GM15510 (cell line): ENCODE results near the gene PITPNC1.

Experiments
- POLR2A ChIP-seq: IDR thresholded peaks from 3 replicates; pipeline ENCODE4 v1.6.1; 2011; ENCODE audit warnings: borderline replicate concordance; ENCODE audit not compliant: insufficient read length; ENCODE audit errors: extremely low read depth

PITPNC1 gene

DNA sequence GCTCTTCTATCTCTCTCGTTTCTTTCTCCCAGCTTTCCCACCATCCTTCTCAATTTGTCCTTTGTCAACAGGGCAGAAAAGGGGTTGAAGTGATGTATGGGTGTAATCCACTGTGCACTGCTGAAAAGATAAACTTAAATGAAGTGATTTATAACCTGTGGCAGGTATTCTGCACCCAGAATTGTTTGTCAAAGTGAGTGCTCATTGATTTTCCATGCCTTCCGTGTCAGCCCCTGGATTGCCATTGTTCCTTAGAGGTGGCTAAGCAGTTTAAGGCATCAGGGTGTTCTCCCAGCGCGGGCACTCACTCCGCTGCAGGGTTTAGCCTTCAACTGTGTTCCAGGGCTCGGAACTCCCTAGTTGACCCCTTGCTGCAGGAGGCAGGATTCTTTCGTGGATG lies 82.9 kb downstream of the PITPNC1 start:
- TF ChIP-seq POLR2A, result no peak

DNA sequence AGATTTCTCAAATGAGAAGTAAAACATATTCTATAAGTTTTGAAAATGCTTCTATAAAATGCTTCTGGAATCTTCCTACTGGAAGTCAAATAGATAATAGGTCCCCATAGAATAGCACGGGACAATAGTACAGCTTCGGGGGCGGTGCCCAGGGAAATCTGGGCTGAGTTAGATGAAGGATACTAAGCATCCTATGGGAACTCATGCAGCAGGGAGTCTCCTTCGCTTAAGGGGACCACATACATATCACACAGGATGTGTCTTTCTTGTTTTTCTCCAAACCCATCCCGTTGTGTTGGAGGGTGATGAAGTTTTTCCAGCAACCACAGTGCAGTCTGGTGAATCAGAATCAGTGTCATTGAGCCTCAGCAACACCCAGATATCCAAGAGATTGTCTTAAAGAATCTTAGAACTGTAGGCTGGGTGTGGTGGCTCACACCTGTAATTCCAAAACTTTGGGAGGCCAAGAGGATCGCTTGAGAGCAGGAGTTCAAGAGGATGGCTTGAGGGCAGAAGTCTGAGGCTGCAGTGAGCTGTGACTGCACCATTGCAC lies 84.2 kb downstream of the PITPNC1 start:
- no peak for TF ChIP-seq POLR2A

DNA sequence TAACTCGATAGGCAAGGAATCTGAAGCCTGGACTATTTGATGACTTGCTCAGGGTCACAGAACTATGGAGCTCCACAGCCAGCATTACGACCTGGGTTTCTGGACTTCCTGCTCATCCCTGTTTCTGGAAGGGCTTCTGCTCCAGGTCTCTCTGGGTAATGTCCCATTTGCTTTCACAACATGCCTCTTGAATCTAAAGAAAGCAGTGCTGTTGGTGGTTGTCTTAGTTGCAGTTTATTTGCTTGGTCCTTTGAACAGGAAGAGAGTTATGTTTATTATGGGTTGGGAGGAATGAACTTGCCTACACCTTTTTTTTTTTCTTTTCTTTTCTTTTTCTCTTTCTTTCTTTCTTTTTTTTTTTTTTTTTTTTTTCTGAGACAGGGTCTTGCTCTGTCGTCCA lies 84.8 kb downstream of the PITPNC1 start:
- TF ChIP-seq POLR2A, result no peak

DNA sequence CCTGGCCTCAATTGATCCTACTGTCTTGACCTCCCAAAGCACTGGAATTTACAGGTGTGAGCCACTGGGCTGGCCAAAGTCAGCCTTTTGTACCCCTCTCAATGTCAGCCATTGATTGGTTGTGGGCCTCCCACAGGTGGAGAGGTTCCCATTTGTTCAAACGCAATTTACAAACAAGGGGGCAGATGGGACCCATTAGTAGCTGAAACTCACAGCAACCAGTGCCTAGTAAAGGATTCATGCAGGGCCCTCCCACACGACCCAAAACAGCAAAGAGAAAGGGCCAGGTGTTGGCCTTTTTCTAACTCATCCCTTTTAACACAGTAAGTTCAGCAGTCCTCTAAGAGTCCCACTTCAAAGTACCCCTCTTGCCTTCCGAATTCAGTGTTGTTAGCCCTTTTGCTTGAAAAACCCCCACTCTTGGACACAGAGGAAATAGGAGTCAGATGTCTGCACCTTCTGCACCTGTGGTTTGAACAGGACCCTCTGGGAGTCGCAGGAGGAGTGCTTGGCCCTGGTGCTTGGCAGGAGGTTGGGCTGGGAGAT lies 89.2 kb downstream of the PITPNC1 start:
- no peak for TF ChIP-seq POLR2A

DNA sequence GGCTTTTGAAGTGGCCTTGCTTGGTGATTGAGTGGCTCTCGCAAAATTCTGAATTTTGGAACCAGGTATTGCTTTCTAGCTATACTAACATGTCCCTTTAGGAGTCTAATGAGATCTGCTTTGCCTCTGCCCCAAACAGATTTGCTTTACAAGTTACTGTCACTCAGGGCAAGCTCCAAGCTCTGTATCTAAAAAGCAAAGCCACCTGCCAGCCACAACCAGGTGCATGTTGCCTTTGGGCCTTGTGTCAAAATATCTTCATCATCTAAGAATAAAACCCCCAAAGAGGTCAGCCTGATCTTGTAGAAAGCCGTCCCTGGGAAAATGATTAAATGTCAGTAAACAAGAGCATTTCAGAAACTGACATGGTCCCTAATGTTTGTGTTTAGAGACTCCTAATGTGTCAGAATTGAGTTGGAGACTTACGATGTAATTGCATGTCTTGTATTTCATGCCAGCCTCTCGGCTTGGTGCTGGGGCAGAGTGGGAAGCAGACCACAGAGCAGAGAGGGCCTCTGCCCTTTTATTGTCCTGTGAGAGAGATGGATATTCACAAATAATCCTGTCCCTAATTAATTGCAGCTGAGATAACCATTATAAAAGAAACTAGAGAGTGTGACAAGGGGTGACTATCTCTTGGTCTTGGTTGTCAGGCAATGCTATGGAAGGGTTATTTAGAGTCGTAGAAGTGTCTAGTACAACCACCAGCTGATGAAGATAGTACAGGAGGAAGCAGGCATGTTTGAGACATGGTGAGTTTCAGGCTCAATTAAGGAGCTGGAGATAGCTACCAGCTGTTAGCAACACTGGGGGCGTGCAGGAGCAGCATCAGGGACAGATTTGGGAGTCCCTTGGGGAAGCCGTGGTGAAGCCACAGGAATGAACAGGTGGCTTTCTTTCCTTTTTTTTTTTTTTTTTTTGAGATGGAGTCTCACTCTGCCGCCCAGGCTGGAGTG lies 90.7 kb downstream of the PITPNC1 start:
- no peak for TF ChIP-seq POLR2A

DNA sequence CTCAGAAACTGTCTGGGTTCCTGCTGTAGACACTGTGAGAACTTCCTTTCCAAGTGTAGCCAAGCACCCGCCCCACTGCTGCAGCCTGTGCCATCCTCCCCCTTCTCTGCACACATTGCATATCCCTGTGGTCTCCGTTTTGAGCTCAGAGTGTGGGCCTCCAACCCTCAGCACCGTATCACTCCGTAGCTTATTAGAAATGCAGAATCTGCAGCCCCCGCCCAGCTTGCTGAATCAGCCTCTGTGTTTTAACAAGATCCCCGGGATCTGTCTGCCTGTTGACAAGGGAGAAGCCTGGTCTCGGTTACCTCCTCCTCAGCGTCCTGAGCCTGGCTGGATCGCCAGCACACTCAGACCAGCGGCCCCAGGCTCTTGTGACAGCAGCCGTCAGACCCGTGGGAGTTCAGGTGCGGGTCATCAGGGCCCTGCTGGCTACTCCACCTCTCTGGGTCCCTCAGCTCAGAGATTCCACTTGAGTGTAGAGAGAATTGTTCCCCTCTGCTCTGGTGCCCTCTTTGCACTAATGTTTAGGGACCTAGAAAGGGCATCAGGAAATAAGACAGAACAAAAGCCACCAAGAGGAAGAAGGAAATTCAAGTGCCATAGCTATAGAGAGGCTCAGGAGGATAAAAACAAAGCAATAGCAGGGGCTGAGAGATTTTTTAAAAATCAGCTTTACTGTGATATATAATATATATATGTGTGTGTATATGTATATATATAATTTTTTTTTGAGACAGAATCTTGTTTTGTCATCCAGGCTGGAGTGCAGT lies 92.3 kb downstream of the PITPNC1 start:
- TF ChIP-seq POLR2A, result no peak

DNA sequence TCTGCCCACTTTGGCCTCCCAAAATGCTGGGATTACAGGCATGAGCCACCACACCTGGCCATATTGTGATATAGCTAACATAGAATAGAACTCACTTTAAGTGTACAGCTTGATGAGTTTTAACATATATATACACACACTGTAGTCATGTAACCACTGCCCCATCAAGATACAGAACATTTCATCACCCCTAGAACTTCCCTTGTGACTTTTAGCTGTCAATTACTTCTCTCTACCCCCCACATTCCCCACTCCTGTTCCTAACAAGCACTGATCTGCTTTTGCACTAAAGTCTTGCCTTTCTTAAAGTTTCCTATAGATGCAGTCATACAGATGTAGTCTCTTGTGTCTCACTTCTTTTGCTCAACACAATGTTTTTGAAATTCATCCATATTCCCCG lies 93.1 kb downstream of the PITPNC1 start:
- no peak for TF ChIP-seq POLR2A

DNA sequence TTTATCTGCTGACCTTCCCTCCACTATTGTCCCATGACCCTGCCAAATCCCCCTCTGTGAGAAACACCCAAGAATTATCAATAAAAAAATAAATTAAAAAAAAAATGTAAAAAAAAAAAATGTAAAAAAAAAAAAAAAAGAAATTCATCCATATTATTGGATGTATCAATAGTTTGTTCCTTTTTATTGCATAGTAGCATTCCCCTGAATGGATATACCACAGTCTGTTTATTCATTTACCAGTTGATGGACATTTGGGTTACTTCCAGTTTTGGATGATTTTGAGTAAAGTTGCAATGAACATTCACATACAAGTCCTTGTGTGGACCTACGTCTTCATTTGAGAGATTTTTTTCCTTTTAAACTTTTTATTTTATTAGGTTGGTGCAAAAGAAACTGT lies 94.0 kb downstream of the PITPNC1 start:
- no peak for TF ChIP-seq POLR2A

DNA sequence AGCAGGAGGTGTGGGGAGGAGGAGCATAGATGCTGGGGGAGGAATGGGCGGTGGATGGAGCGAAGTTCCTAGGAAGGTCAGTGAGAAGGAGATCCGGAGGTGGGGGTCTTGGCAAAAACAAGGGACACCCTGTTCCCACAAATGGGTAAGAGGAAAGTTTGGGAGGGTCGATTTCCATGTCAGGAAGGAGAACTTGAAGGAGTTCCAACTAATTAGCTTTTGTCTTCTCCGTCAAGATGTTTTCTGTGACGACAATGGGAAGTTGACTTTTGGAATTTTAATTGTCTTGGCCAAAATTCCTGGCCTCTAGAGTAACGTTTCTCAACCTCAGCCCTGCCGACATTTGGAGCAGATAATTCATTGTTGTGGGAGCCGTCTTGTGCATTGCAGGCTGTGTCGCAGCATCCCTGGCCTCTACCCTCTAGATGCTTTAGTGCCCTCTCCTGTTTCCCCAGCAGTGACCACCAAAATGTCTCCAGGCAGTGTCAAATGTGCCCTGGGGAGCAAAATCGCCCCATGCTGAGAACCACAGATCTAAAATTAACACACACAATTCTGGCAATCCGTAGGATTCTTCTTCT lies 97.1 kb downstream of the PITPNC1 start:
- no peak for TF ChIP-seq POLR2A

DNA sequence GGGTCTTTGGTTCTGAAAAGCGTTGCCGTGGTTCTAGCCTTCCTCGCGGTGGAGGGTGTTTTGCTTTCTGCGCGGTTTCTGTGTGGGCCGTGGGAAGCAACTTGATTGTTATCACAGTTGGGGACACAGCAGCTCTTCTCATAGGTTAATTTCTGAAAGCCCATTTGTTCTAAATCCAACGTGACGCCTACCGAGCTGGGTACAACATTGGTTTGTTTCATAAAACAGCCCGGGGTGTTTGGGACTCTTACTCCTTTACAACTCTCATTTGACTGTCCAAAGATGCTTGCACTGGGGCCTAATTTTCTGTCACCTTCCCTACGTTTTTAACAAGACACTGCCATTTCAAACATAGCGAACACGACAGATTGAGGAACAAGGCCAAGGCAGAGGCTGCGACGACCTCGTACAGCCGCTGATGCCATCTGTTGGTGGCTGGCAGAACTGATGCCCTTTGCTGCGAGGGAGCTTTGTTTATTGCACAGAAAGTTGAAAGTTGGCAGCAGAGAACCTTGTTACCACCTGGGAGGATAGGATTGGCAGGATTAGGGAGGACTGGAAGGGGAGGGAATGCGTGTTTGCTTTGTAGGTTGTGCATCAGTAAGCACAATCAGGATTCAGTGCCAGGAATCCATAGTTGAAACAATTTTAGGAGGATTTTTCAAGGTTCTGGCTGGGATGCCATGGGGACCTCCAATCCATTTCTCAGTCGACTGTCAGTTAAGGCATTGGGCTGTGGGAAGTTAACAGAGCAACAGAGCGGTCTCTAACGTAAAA lies 98.3 kb downstream of the PITPNC1 start:
- no peak for TF ChIP-seq POLR2A

DNA sequence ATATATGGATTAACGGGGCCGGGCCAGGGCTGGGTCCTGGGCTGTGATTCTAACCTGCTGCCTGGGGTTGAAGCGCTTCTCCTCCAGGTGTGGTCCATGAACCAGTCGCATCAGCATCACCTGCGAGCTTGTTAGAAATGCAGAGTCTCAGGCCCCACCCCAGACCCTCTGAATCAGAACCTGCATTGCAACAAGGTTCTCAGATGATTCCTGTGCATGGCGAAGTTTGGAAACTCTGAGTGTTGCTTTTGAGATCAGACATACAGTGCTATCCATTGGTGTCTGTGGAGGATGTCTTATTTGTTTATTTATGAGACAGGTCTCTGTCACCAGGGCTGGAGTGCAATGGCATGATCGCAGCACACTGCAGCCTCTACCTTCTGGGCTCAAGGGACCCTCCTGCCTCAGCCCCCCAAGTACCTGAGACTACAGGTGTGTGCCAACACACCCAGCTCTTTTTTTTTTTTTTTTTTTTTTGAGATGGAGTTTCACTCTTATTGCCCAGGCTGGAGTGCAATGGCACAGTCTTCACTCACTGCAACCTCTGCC lies 99.8 kb downstream of the PITPNC1 start:
- no peak for TF ChIP-seq POLR2A

DNA sequence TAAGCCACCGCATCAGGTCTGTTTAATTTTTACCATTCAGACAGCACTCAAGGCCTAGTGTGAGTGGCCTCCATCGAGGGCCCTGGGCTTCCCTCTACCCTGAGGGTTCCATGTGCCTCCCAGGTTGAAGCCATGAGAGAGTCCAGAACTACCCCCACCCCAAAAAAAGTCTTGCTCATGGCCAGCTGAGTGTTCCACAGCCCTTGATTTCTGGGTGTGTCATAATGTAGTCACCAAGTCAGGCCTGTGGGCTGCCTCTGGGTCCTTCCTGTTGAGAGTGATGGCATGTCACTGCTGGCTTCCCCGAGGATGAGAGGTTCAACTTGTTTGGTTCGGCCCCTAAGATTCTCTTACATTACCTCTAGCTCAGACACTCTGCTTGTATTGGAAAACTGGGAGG lies 100.6 kb downstream of the PITPNC1 start:
- TF ChIP-seq POLR2A, result no peak

DNA sequence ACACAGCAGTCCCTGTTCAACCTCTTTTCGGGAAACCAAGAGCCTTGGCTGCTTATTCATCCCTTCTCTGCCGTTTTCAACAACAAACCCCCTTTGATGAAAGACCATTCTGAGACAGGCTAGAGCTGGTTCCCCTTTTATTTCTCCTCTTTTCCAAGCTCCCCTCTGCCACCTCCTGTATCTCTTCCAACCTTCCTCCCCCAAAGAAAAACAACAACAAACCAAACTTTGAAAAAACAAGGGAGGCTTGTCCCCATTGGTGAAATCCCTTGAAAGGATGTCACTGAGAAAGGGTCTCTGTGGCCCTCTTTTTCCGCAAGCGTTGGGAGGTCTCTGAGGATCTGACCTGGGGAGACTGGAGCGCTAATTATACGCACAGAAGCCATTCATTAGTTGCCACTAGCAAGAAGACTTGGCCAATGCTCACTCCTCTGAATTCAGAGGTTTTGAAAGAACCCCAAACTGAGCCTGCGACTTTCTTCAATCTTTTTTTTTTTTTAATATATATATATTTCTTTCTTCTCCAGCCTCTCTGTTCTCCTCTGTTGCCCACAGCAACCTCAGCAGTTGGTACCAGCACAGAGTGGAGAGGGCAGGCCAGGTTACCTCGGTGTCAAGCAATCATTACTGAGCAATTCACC lies 101.4 kb downstream of the PITPNC1 start:
- no peak for TF ChIP-seq POLR2A
